ENCODE measurements around the gene MRPL1. TPM values are rescaled to one million over a fixed set of nuclear protein-coding genes. Genes with fewer than 3 reads are reported as not detected.

Gene MRPL1
- total and polyA plus RNA-seq, 2 donors (not counting 1 experiment from before 2014, with no cell fraction given) = 25.4 to 35.6 TPM

GRCh38 chr4:77927991-77928925 lies 65.6 kb downstream of the MRPL1 start:
- Histone ChIP-seq H3K36me3 (ENCODE audit: control insufficient read depth, insufficient read depth, low read length) (no peaks in the 10 kb centered on the region), H3K27ac (ENCODE audit: insufficient read depth, low read length) (no peak overlapping the region)

DNA sequence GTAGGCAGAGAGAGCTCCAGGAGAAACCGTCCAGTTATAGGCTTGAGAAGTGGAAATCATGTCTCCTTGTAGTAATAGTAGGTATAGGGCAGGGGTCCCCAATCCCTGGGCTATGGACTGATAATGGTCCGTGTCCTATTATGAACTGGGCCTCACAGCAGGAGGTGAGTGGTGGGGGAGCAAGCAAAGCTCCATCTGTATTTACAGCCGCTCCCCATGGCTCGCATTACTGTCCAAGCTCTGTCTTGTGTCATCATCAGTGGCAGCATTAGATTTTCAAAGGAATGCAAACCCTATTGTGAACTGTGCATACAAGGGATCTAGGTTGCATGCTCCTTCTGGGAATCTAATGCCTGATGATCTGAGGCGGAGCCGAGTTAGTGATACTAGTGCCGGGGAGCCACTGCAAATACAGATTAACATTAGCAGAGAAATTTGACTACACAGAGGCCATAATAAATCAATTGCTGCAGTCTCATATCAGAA lies 67.6 kb downstream of the MRPL1 start:
- H3K27me3 ChIP-seq (ENCODE audit: control insufficient read depth, insufficient read depth, low read length) = no peaks in the 10 kb centered on the region
- no peaks in the 10 kb centered on the region for H4K20me1 ChIP-seq (ENCODE audit: control insufficient read depth, extremely low read depth, insufficient read depth, low read length)
- no peak for DNase-seq (ENCODE audit: low read depth in 2 of 2)
- no peaks in the 10 kb centered on the region for H3K36me3 ChIP-seq (ENCODE audit: control insufficient read depth, insufficient read depth, low read length)
- H2AFZ ChIP-seq (ENCODE audit: low read length) = no peak overlapping the region
- TF ChIP-seq, protein P1, sequence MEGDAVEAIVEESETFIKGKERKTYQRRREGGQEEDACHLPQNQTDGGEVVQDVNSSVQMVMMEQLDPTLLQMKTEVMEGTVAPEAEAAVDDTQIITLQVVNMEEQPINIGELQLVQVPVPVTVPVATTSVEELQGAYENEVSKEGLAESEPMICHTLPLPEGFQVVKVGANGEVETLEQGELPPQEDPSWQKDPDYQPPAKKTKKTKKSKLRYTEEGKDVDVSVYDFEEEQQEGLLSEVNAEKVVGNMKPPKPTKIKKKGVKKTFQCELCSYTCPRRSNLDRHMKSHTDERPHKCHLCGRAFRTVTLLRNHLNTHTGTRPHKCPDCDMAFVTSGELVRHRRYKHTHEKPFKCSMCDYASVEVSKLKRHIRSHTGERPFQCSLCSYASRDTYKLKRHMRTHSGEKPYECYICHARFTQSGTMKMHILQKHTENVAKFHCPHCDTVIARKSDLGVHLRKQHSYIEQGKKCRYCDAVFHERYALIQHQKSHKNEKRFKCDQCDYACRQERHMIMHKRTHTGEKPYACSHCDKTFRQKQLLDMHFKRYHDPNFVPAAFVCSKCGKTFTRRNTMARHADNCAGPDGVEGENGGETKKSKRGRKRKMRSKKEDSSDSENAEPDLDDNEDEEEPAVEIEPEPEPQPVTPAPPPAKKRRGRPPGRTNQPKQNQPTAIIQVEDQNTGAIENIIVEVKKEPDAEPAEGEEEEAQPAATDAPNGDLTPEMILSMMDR (conservative IDR thresholded peaks at IDR 0.05 in 1 of 2, IDR thresholded peaks at IDR 0.05 in 1 of 2; ENCODE audit: low read depth in 1 of 2, low read length in 2 of 2) = no peak
- no peak for TF ChIP-seq EZH2 (IDR thresholded peaks at IDR 0.05; ENCODE audit: low read length, missing control alignments)
- no peak overlapping the region for H3K4me2 ChIP-seq (ENCODE audit: extremely low read depth, insufficient read depth, low read length)
- H3K4me1 ChIP-seq (ENCODE audit: control insufficient read depth, extremely low read depth, insufficient read depth, low read length) = peaks cover 8% of the 10 kb centered on the region
- no peak overlapping the region for H3K27ac ChIP-seq (ENCODE audit: insufficient read depth, low read length)
- no peaks in the 10 kb centered on the region for H3K79me2 ChIP-seq (ENCODE audit: control insufficient read depth, insufficient read depth, low read length)
- H3K4me3 ChIP-seq (replicated peaks in 1 of 4; ENCODE audit: control extremely low read depth in 1 of 4, insufficient read depth in 1 of 4, low read depth in 3 of 4, low read length in 4 of 4) = no peak overlapping the region
- H3K9ac ChIP-seq (ENCODE audit: insufficient read depth, low read length) = no peak overlapping the region
- no peaks in the 10 kb centered on the region for H3K9me3 ChIP-seq (ENCODE audit: control insufficient read depth, insufficient read depth, low read depth, low read length)

More at GRCh38 chr4:77927991-77928925, 65.6 kb downstream of the MRPL1 start:
- H3K27me3 ChIP-seq (ENCODE audit: control insufficient read depth, insufficient read depth, low read length) = no peaks in the 10 kb centered on the region
- no peak overlapping the region for H3K4me3 ChIP-seq (replicated peaks in 1 of 4; ENCODE audit: control extremely low read depth in 1 of 4, insufficient read depth in 1 of 4, low read depth in 3 of 4, low read length in 4 of 4)
- H3K4me2 ChIP-seq (ENCODE audit: extremely low read depth, insufficient read depth, low read length) = no peak overlapping the region
- no peak for TF ChIP-seq EZH2 (IDR thresholded peaks at IDR 0.05; ENCODE audit: low read length, missing control alignments)
- TF ChIP-seq, protein P1 (conservative IDR thresholded peaks at IDR 0.05 in 1 of 2, IDR thresholded peaks at IDR 0.05 in 1 of 2; ENCODE audit: low read depth in 1 of 2, low read length in 2 of 2) = no peak
- no peaks in the 10 kb centered on the region for H3K79me2 ChIP-seq (ENCODE audit: control insufficient read depth, insufficient read depth, low read length)
- no peak overlapping the region for H2AFZ ChIP-seq (ENCODE audit: low read length)
- peaks cover 8% of the 10 kb centered on the region for H3K4me1 ChIP-seq (ENCODE audit: control insufficient read depth, extremely low read depth, insufficient read depth, low read length)
- H3K9ac ChIP-seq (ENCODE audit: insufficient read depth, low read length) = no peak overlapping the region
- no peaks in the 10 kb centered on the region for H4K20me1 ChIP-seq (ENCODE audit: control insufficient read depth, extremely low read depth, insufficient read depth, low read length)
- DNase-seq (ENCODE audit: low read depth in 2 of 2) = peak; percentile 30 to 76
- H3K9me3 ChIP-seq (ENCODE audit: control insufficient read depth, insufficient read depth, low read depth, low read length) = no peaks in the 10 kb centered on the region

DNA sequence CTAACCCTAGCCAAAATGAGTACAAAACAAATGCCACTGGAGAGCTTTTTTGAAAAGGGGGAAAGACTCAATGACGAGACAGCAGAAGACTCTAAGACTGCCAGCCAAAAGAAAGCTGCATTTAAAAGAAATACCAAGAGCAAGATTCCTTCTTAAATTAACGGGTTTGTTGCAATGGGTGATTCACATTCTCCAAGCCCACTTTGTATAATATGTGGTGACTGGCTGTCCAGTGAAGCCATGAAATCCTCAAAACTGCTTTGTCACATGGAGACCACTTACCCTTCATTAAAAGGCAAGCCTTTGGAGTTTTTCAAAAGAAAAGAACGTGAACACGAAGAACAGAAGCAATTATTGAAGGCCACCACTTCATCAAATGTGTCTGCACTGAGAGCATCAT lies 68.2 kb downstream of the MRPL1 start:
- no peaks in the 10 kb centered on the region for H3K36me3 ChIP-seq (ENCODE audit: control insufficient read depth, insufficient read depth, low read length)
- no peaks in the 10 kb centered on the region for H4K20me1 ChIP-seq (ENCODE audit: control insufficient read depth, extremely low read depth, insufficient read depth, low read length)
- H3K9me3 ChIP-seq (ENCODE audit: control insufficient read depth, insufficient read depth, low read depth, low read length) = no peaks in the 10 kb centered on the region
- H3K27me3 ChIP-seq (ENCODE audit: control insufficient read depth, insufficient read depth, low read length) = no peaks in the 10 kb centered on the region
- H3K4me2 ChIP-seq (ENCODE audit: extremely low read depth, insufficient read depth, low read length) = no peak overlapping the region
- no peak overlapping the region for H3K4me3 ChIP-seq (replicated peaks in 1 of 4; ENCODE audit: control extremely low read depth in 1 of 4, insufficient read depth in 1 of 4, low read depth in 3 of 4, low read length in 4 of 4)
- TF ChIP-seq EZH2 (IDR thresholded peaks at IDR 0.05; ENCODE audit: low read length, missing control alignments) = no peak
- TF ChIP-seq, protein P1 (conservative IDR thresholded peaks at IDR 0.05 in 1 of 2, IDR thresholded peaks at IDR 0.05 in 1 of 2; ENCODE audit: low read depth in 1 of 2, low read length in 2 of 2) = no peak
- no peaks in the 10 kb centered on the region for H3K79me2 ChIP-seq (ENCODE audit: control insufficient read depth, insufficient read depth, low read length)
- H3K9ac ChIP-seq (ENCODE audit: insufficient read depth, low read length) = no peak overlapping the region
- H2AFZ ChIP-seq (ENCODE audit: low read length) = no peak overlapping the region
- peaks cover 8% of the 10 kb centered on the region for H3K4me1 ChIP-seq (ENCODE audit: control insufficient read depth, extremely low read depth, insufficient read depth, low read length)
- peak in 1 of 2 donors; percentile 72 for DNase-seq (ENCODE audit: low read depth in 2 of 2)
- no peak overlapping the region for H3K27ac ChIP-seq (ENCODE audit: insufficient read depth, low read length)

Data from fibroblast of lung (primary cell).